ENCODE results near the gene SLC2A4.

Gene SLC2A4

DNA sequence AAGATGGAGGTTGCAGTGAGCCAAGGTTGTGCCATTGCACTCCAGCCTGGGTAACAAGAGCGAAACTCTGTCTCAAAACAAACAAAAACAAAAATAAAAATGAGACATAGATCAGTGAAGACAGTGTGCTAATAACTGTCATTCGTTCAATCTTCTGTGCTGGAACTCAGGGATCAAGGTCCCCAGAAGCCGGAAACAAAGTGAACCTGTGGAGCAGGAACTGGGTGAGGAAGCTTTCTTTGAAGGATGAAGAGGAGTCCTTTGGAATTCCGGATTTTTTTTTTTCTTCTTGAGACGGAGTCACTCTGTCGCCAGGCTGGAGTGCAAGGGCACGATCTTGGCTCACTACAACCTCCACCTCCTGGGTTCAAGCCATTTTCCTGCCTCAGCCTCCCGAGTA lies 2.1 kb upstream of the SLC2A4 start:
- DNase-seq (ENCODE audit: low read depth), result no peak

DNA sequence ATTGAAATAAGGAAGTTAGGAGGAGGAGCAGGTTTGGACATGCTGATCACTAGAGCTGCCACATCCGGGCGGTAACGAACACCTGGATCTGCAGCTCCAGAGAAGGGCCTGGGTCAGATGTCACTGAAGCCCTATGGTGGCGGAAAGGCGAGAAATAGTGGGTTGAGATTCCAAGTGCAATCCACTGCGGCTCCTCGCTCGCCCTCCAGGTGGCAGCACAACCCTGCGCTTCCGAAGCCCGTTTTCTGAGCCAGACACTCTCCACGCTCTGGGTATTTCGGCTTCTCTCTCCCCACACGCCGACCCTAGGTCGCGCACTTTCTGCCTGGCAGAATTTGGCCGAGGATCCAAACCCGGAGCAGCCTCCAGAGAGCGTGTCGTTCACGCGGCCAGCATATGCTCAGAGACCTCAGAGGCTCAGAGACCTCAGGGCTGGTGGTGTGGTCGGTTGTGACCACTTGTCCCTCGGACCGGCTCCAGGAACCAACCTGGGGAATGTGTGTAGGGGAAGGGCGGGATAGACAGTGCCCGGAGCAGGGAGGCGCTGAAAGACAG lies 922 bp upstream of the SLC2A4 start:
- peak; percentile 26 for DNase-seq (ENCODE audit: low read depth)

DNA sequence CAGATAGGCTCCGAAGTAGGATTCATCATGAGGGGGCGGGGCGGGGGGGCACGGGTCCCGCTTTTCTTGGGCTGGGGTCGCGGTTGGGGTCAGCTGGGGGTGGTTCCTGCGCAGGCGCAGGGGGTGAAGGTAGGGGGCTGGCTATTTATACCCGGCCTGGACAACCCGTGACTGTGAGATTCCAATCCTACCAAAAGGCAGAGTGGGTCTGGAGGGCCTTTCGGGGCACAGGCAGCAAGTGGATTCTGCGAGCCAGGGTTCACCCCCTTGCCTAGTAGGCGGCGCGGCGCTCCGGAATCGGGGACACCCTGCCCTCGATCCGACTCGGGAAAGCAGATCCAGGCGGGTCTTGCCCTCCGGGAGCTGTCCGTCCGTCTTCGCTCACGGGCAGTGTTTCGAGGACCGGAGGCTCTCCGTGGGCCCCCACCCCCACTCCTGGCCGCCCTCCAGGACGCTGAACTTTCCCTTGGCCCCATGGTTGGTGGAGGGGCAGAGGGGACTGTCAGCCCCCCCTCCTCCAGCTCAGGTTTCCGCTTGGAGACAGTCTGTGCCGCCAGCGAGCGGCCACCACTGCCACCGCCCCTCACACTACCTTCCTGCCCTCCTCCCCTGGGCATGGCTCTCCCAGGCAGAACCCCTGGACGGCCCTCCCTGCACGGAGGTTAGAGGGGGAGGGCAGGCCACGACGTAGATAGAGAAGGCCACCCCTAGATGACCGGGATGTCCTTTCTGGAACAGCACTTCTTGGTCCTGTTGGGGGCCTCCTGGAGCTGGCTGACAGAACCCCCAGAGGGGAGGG lies 634 bp downstream of the SLC2A4 start:
- DNase-seq (ENCODE audit: low read depth), result no peak

DNA sequence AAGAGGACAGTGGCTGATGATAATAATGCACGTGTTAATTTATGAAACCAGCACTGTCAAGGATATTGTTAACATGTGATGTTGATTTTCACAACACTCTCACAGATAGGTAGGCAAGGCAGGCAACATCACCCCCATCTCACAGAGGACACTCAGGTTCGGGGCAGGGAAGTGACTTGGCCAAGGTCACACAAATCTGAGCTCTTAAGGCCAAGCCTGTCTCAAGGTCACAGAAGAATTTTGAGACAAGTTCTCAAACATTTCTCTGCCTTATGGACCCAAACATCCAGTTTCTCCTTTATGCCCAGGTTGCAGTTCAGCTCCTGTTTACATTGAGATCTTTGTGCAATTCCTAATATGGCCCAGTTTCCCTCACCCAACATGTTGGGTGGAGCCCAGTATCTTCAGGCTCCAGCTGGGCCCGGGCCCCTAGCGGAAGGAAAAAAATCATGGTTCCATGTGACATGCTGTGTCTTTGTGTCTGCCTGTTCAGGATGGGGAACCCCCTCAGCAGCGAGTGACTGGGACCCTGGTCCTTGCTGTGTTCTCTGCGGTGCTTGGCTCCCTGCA lies 1.3 kb downstream of the SLC2A4 start:
- DNase-seq (ENCODE audit: low read depth), result no peak

DNA sequence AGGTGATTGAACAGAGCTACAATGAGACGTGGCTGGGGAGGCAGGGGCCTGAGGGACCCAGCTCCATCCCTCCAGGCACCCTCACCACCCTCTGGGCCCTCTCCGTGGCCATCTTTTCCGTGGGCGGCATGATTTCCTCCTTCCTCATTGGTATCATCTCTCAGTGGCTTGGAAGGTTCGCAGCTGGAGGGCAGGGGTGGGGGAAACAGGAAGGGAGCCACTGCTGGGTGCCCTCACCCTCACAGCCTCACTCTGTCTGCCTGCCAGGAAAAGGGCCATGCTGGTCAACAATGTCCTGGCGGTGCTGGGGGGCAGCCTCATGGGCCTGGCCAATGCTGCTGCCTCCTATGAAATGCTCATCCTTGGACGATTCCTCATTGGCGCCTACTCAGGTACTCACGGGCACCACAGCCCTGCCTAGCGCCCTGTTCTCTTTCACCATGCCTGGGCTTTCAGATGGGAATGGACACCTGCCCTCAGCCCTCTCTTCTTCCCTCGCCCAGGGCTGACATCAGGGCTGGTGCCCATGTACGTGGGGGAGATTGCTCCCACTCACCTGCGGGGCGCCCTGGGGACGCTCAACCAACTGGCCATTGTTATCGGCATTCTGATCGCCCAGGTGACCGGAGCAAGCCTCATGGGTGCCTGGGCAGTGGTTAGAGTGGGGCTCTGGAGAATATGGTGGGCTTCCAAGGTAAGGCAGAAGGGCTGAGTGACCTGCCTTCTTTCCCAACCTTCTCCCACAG lies 2.1 kb downstream of the SLC2A4 start:
- DNase-seq (ENCODE audit: low read depth), result no peak

DNA sequence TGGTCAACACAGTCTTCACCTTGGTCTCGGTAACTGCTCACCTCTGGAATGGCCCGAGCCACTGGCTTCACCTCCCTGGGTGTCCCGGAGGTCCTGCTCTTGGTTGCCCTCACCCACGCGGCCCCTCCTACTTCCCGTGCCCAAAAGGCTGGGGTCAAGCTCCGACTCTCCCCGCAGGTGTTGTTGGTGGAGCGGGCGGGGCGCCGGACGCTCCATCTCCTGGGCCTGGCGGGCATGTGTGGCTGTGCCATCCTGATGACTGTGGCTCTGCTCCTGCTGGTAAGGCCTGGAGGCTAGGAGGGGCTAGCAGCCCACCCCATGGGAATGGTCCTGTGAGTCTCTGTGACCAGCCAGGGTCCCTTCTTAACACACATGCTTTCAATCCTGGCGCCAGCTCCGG lies 3.4 kb downstream of the SLC2A4 start:
- no peak for DNase-seq (ENCODE audit: low read depth)

DNA sequence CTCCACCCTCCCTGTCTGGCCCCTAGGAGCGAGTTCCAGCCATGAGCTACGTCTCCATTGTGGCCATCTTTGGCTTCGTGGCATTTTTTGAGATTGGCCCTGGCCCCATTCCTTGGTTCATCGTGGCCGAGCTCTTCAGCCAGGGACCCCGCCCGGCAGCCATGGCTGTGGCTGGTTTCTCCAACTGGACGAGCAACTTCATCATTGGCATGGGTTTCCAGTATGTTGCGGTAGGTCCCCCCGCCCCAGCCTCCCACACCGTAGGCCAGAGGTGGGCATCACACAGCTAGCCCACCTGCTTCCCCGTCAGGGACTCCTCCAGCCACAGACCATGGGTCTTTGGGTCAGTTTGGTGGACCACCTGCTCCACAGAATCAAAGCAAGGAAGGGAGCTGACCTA lies 4.2 kb downstream of the SLC2A4 start:
- no peak for DNase-seq (ENCODE audit: low read depth)

DNA sequence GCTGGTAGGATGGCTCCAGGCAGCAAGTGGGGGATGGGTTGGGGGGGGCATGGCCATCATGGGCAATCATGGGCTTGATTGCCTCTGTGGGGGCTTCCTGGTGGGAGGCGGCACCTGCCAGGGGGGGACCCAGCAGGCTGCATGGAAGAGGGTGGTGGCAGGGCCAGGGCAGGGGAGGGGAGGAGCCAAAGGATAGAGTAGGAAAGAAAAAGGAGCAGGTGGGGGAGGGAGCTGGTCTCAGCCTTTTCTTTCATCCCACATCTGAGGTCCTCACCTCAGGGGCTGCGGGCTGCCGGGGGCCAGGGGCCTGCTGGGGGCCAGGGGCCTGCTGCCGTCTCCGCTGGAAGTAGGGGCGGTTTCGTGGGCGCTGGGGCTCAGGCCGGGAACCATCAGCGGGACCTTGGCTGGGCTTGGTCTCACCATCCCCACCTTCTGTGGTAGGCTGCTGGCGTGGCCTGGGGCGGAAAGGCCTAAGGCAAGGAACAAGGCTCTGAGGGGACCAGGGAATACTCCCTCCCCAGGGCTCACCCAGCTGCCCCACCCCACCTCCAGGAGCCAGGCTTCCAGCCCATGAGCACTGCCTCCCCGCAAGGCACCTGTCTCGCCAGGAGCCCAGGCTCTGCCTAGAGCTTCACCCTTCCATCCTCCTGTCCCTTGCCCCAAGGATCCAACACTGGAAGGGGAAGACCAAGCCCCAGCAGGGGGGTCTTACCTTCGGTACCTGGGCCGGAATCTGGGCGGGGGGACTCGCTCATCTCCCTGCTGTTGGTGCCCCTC lies 7.9 kb downstream of the SLC2A4 start:
- no peak for DNase-seq (ENCODE audit: low read depth)

DNA sequence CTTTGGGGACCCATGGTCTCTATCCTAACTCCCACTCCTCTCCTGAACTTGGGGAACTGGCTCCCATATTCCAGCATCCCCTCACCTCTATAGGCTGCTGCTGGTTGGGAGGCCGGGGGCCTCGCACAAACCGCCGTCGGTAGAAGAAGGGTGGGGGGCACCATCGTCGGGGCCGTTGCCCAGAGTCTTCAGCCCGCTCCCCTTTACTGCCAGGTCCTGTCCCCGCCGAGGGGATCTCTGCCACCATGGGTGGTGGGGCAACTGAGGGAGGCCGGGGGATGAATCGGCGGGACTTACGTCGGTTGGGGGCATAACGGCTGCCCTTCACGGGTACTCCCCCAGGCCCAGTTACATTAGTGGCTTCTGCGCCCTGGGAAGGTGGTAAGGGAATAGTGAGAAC lies 8.6 kb downstream of the SLC2A4 start:
- DNase-seq (ENCODE audit: low read depth), result no peak

DNA sequence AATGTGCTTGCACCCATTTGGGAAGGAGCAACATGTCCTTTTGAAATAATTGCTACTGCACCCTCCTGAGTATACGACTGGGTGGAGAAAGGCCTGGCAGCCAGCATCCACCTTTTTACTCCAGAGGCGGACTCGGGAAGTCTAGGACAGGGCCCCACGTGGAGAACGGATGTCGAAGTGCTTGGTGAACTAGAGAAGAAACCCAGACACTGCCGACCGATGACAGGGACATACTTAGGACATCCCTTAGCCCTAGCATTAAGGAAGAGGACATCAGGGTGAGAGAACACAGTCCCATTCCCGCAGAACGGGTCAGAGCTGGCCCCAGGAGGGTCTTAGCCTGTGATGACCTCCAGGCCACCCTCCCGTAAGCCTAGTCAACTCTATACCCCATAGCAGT lies 9.2 kb downstream of the SLC2A4 start:
- DNase-seq (ENCODE audit: low read depth), result no peak

DNA sequence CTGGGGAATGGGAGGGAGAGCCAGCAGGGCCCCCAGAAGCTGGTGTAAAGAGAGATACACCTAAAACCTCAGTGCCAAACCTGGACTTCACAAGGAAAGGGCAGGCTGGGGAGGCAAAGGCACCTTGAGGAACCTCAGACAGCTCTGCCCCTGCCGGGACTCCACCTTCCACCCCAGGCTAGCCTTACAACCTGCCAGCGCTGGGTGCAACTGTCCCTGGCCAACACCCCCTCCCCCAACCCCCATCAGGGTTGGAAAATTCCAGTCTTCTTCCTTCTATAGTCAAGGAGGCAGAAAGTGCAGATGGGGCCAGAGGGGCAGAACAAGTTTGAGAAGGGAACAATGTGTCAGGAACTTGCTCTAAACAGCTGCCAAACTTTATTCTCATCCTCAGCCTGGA lies 10.7 kb downstream of the SLC2A4 start:
- no peak for DNase-seq (ENCODE audit: low read depth)

DNA sequence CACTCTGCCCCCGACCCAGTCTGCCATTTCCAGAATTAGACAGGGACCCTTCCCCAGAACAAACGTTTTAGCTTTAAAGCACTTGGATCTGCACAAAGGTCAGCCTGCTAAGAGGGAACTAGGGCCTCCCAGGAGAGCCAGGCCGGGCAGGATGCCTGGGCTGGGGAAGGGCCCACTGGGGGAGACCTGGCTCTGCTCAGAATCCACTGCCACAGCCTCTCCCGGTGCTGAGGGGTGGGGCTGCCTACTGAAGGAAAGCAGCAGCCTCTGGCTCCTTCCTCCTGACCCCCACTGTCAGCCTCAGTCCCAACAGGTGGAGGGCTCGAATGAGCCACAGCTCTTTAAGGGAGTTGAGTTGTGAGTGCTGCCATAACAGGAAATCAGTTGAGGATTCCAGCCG lies 11.2 kb downstream of the SLC2A4 start:
- no peak for DNase-seq (ENCODE audit: low read depth)

DNA sequence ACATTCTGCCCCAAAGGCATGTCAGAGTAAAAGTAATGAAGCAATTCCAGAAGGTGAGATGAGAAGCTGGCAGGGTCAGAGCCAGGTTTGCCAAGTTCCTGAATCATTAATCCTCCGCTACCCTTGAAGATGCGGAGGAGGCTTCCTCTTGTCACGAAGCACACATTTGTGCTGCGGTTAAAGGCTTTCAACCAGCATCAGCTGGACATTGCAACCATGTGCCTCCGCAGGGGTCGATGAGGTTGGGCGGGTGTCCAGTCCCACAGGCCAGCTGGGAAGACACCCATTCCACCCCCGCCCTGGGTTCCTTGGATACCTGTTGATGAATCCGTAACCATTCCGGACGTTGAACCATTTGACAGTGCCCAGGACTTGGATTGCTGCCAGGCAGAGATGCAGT lies 11.6 kb downstream of the SLC2A4 start:
- no peak for DNase-seq (ENCODE audit: low read depth)

DNA sequence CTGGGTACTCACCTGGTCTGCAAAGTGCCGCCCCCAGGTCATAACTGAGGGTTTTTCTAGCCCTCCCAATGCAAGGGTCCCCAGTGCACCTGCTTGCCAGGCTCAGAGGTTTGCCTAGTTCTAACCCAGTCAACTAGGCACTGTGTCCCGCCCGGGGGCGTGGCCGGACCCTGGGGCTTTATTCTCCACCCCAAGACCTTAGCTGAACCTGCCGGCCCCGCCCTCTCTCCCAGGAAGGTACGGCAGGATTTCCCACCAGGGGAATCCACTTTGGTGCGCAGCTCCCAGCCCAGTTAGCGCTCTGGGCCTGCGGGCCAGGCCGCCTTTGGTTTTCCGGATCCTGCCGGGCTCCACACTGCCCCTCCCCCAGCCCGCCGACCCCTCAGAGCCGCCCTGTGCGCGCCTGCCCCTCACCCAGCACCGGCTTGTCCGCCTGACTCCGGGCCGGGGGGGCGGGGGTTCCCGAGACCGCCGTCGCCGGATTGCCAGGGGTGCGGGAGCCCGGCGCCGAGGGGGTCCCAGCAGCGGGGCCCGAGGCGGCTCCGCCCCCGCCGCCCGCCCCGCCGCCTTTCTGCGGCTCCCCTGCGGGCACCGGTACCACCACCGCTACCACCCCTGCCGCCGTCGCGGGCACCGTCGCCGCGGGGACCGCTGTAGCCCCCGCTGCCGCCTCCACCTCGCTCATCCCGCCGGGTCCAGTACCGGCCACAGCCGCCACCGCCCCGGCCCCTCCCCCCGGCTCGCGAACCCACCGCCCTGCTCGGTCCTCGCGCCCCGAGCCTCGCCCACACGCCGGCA lies 12.5 kb downstream of the SLC2A4 start:
- DNase-seq (ENCODE audit: low read depth), result no peak

DNA sequence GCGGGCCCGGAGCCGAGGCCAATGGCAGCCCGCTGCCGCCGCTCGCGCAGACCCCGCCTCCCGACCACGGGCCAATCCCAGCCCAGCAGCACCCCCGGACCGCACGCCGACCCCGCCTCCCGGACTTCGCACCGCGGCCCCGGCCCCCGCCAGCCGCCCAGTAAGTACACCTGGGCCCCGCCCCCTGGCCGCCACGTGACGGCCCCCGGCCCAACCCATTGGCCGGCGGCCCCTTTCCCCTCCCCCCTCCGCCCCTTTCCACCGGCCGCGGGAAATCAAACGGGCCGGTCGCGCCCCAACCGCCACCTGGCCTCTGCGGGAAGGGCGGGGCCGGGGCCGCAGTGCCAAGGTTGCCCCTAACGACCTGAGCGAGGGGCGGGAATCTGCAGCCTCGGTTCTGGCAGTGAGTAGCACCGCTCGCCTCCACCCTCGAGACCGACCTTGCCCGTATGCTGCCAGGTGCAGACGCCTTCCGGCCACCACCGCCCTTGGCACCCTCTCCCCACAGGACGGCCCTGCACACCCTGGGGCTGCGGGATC lies 13.2 kb downstream of the SLC2A4 start, which contains the start of gene YBX2:
YBX2 (minus strand) TSS at position 26 of the 540 bp plus-strand sequence. CDS start 139 bp downstream, outside the sequence.
- no peak for DNase-seq (ENCODE audit: low read depth)

DNA sequence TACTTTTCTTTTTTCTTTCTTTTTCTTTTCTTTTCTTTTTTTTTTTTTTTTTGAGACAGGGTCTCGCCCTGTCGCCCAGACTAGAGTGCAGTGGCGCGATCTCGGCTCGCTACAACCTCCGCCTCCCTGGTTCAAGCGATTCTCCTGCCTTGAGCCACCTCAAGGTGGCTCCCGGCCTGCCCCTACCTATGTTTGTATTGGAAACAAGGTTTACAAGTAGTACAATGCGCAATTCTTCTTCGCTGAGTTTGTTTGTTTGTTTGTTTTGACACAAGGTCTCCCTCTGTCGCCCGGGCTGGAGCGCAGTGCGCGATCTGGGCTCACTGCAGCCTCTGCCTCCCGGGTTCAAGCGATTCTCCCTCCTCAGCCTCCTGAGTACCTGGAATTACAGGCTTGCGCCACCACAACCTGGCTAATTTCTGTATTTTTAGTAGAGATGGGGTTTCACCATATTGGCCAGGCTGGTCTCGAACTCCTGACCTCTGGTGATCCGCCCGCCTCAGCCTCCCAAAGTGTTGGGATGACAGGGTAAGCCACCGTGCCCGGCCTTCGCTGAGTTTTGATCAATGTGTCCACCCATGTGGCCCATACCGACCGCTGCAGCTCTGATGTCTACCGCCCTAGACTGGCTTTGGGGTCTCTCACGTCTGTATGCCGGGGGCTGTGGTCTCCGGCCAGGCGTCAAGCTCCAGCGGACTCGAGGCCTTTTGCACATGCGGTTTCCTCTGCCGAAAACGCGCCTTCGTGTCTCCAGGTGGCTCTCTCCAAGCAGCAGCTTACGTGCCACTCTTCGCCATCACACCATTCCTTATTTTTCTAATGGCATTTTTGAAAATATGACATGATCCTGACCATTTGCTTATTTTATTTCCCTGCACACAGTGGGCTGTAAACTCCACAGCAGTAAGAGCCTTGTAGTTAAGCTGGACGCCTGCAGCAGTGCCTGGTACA lies 14.0 kb downstream of the SLC2A4 start:
- no peak for DNase-seq (ENCODE audit: low read depth)

DNA sequence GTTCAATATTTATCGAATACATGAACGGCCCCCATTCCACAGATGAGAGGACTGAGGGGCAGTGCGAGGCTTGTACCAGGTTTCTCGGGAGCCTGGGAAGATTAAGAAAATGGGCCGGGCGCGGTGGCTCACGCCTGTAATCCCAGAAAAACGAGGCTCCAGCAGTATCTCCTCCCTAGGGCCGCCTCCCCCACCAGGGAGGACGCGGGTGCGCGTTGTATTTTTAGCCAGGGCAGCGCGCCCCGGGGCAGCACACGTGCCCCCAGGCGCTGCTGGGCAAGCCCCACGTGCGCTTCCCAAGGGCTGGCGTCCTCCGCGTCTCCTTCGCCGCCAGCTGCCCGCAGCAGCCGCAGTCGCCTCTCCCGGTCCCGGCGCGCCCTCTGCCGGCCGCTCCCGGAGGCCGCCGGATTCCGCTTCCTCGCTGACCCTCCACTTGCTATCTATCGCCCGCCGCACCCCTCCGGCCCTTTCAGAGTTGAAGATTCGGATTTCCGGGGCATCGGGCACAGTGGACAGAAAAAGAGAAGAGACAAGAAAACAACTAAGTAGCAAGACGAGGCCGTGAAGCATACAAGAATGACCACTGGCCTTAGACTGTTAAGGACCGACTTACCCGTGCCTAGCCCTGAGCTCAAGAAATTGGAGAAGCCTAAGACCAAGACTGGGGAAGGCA lies 14.8 kb downstream of the SLC2A4 start:
- no peak for DNase-seq (ENCODE audit: low read depth)

DNA sequence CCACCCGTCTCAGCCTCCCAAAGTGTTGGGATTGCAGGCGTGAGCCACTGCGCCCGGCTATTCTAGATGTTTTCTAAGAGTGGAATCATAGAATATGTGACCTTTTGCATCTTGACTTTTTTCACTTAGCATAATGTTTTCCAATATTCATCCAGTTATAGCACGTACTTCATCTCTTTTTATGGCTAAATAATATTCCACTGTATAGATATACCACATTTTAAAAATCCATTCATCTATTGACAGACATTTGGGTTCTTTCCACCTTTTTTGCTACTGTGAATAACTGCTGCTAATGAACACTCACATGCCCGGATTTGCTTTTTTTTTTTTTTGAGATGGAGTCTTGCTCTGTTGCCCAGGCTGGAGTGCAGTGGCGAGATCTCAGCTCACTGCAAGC lies 22.7 kb downstream of the SLC2A4 start:
- no peak for DNase-seq (ENCODE audit: low read depth)
